GM21825 (cell line): ENCODE measurements around the gene MTARC2.
"Not testable (repeated sequence)": the region's sequence is repeated elsewhere in the genome, so short reads cannot be mapped to it uniquely, and the experiment has no call there.

Experiments
- ATAC-seq: cut with Tn5 transposase; IDR thresholded peaks from one replicate; pipeline ENCODE4 v1.9.1; 2021; ENCODE audit warnings: mild to moderate bottlenecking, moderate library complexity; ENCODE audit not compliant: unreplicated experiment

MTARC2 gene

GRCh38 chr1:220748089-220748934 is at the start of gene MTARC2:
Gene MTARC2, plus strand, starts transcription at chr1:220748322. Its CDS starts 210 bp downstream, at chr1:220748532.
- peak; percentile 92 for ATAC-seq

GRCh38 chr1:220698607-220699016 is 49.5 kb upstream of the MTARC2 start:
- ATAC-seq = no peak

- ATAC-seq = no peak
Measured at GRCh38 chr1:220699044-220699443, 49.1 kb upstream of the MTARC2 start.

- ATAC-seq = no peak
Measured at GRCh38 chr1:220700556-220701179, 47.5 kb upstream of the MTARC2 start.

- no peak for ATAC-seq
Measured at GRCh38 chr1:220701974-220702373, 46.1 kb upstream of the MTARC2 start.

- no peak for ATAC-seq
Measured at GRCh38 chr1:220702733-220703270, 45.3 kb upstream of the MTARC2 start.

- no peak for ATAC-seq
Measured at GRCh38 chr1:220703305-220703704, 44.8 kb upstream of the MTARC2 start.

- no peak for ATAC-seq
Measured at GRCh38 chr1:220705782-220706181, 42.3 kb upstream of the MTARC2 start.

- ATAC-seq = no peak
Measured at GRCh38 chr1:220706480-220706879, 41.6 kb upstream of the MTARC2 start.

- ATAC-seq = no peak
Measured at GRCh38 chr1:220707160-220707559, 41.0 kb upstream of the MTARC2 start.

GRCh38 chr1:220708244-220708643 is 39.9 kb upstream of the MTARC2 start:
- no peak for ATAC-seq

GRCh38 chr1:220708936-220709801 is 39.0 kb upstream of the MTARC2 start:
- no peak for ATAC-seq

GRCh38 chr1:220710333-220710732 is 37.8 kb upstream of the MTARC2 start:
- ATAC-seq = no peak

- ATAC-seq = peak; percentile 87
Measured at GRCh38 chr1:220711056-220711809, 36.9 kb upstream of the MTARC2 start.

- not testable (repeated sequence) for ATAC-seq
Measured at GRCh38 chr1:220715986-220716385, 32.1 kb upstream of the MTARC2 start.

- no peak for ATAC-seq
Measured at GRCh38 chr1:220717800-220718640, 30.1 kb upstream of the MTARC2 start.

- ATAC-seq = not testable (repeated sequence)
Measured at GRCh38 chr1:220721266-220721665, 26.9 kb upstream of the MTARC2 start.

- ATAC-seq = no peak
Measured at GRCh38 chr1:220726634-220727033, 21.5 kb upstream of the MTARC2 start.

GRCh38 chr1:220727519-220727918 is 20.6 kb upstream of the MTARC2 start:
- no peak for ATAC-seq
